IMR-90 (cell line): ENCODE measurements around the gene DENND5A.

Experiments used
- CEBPB ChIP-seq: IDR thresholded peaks from 2 replicates; pipeline ENCODE4 v1.6.1; 2012; ENCODE audit warnings: low read depth, low read length, improper control_type of control experiment
- FOS ChIP-seq: fragments of 150-350 bp; IDR thresholded peaks from 2 replicates; pipeline ENCODE4 v1.6.1; 2016; ENCODE audit warnings: low read depth, low read length
- MAZ ChIP-seq: IDR thresholded peaks from 2 replicates; pipeline ENCODE4 v1.6.1; 2012; ENCODE audit warnings: low read depth, mild to moderate bottlenecking, low read length, improper control_type of control experiment, moderate library complexity, borderline replicate concordance
- MXI1 ChIP-seq: IDR thresholded peaks from 2 replicates; pipeline ENCODE4 v1.6.1; 2012; ENCODE audit warnings: low read depth, mild to moderate bottlenecking, low read length, moderate library complexity, borderline replicate concordance
- POLR2A ChIP-seq: IDR thresholded peaks from 2 replicates; pipeline ENCODE4 v1.6.1; 2012; ENCODE audit warnings: mild to moderate bottlenecking, low read depth, low read length
- RAD21 ChIP-seq: IDR thresholded peaks from 2 replicates; pipeline ENCODE4 v1.6.1; 2012; ENCODE audit warnings: low read length, improper control_type of control experiment
- RCOR1 ChIP-seq: IDR thresholded peaks from 2 replicates; pipeline ENCODE4 v1.6.1; 2012; ENCODE audit warnings: mild to moderate bottlenecking, low read length, improper control_type of control experiment; ENCODE audit not compliant: insufficient replicate concordance
- RFX5 ChIP-seq: IDR thresholded peaks from 2 replicates; pipeline ENCODE4 v1.8.0; 2012; ENCODE audit warnings: low read depth, mild to moderate bottlenecking, low read length, moderate library complexity
- SMC3 ChIP-seq: fragments of 150-350 bp; IDR thresholded peaks from 2 replicates; pipeline ENCODE4 v1.6.1; 2016; ENCODE audit warnings: low read depth, mild to moderate bottlenecking, antibody characterized with exemption, low read length, moderate library complexity
- TF ChIP-seq, protein P1 (sequence below): conservative IDR thresholded peaks from 2 replicates; pipeline ENCODE4 v1.5.1; 2012; ENCODE audit warnings: mild to moderate bottlenecking, low read depth, low read length, improper control_type of control experiment
- TF ChIP-seq, protein P2 (sequence below): fragments of 150-350 bp; IDR thresholded peaks from 2 replicates; pipeline ENCODE4 v1.6.1; 2016; ENCODE audit warnings: low read depth, mild to moderate bottlenecking, low read length, moderate library complexity, borderline replicate concordance
- TF ChIP-seq, protein P3 (sequence below): fragments of 150-350 bp; IDR thresholded peaks from 2 replicates; pipeline ENCODE4 v1.6.1; 2017; ENCODE audit warnings: mild to moderate bottlenecking, antibody characterized with exemption, low read length, low read depth

DNA sequence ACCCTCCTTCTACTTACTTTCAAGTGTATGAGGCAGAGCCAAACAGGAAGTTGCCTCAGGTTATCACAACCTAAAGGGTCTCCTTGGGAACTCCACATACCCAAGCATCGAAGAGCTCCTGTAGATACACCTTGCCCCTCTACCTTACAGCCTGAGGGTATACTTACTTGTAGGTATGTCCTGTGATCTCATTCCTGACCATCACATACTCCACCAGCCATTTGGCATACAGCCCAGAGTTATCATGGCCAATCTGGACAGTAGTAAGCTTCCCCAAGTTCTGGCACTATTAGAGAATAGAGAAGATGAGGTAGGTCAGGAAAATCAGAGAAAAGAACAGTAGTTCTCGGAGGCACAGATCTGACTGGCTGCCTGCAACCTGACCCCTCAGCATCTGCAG is 120.3 kb downstream of the DENND5A start:
- TF ChIP-seq, protein P1, sequence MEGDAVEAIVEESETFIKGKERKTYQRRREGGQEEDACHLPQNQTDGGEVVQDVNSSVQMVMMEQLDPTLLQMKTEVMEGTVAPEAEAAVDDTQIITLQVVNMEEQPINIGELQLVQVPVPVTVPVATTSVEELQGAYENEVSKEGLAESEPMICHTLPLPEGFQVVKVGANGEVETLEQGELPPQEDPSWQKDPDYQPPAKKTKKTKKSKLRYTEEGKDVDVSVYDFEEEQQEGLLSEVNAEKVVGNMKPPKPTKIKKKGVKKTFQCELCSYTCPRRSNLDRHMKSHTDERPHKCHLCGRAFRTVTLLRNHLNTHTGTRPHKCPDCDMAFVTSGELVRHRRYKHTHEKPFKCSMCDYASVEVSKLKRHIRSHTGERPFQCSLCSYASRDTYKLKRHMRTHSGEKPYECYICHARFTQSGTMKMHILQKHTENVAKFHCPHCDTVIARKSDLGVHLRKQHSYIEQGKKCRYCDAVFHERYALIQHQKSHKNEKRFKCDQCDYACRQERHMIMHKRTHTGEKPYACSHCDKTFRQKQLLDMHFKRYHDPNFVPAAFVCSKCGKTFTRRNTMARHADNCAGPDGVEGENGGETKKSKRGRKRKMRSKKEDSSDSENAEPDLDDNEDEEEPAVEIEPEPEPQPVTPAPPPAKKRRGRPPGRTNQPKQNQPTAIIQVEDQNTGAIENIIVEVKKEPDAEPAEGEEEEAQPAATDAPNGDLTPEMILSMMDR = no peak
- TF ChIP-seq RCOR1 = no peak
- no peak for TF ChIP-seq POLR2A
- TF ChIP-seq RAD21 = no peak
- no peak for TF ChIP-seq RFX5
- no peak for TF ChIP-seq FOS
- TF ChIP-seq, protein P2, sequence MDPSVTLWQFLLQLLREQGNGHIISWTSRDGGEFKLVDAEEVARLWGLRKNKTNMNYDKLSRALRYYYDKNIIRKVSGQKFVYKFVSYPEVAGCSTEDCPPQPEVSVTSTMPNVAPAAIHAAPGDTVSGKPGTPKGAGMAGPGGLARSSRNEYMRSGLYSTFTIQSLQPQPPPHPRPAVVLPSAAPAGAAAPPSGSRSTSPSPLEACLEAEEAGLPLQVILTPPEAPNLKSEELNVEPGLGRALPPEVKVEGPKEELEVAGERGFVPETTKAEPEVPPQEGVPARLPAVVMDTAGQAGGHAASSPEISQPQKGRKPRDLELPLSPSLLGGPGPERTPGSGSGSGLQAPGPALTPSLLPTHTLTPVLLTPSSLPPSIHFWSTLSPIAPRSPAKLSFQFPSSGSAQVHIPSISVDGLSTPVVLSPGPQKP = no peak
- TF ChIP-seq MAZ = no peak
- TF ChIP-seq, protein P3, sequence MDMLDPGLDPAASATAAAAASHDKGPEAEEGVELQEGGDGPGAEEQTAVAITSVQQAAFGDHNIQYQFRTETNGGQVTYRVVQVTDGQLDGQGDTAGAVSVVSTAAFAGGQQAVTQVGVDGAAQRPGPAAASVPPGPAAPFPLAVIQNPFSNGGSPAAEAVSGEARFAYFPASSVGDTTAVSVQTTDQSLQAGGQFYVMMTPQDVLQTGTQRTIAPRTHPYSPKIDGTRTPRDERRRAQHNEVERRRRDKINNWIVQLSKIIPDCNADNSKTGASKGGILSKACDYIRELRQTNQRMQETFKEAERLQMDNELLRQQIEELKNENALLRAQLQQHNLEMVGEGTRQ = no peak
- no peak for TF ChIP-seq SMC3
- TF ChIP-seq CEBPB = no peak
- TF ChIP-seq MXI1 = no peak
